Esophagus squamous epithelium (tissue), 4 donors: Measurements from ENCODE around the gene NUP42.

Source experiments
- CTCF ChIP-seq, 6 experiments: fragments of 450-650 bp in 4 of 6; fragments of 200-600 bp in 2 of 6; sonication (generic) in 2 of 6; IDR thresholded peaks; one replicate each; pipeline ENCODE4 v1.5.1; 2016 to 2019; ENCODE audit warnings: antibody characterized with exemption in 6 of 6, mild to moderate bottlenecking in 4 of 6, moderate library complexity in 4 of 6
- POLR2A ChIP-seq, 4 donors: fragments of 450-650 bp; IDR thresholded peaks; one replicate each; pipeline ENCODE4 v1.6.1; 2017; ENCODE audit warnings: antibody characterized with exemption in 4 of 4, mild to moderate bottlenecking in 4 of 4, moderate library complexity in 3 of 4

- TF ChIP-seq CTCF (IDR thresholded peaks at IDR 0.05): no peak
- peak in 2 of 4 donors; percentile 75 to 86 for TF ChIP-seq POLR2A (IDR thresholded peaks at IDR 0.05)
Measured at GRCh38 chr7:23246555-23246954, 64.7 kb downstream of the NUP42 start, which contains the start of gene GPNMB.
